ENCODE results near the gene LNPK.

GRCh38 chr2:175931805-175932204 lies 70.3 kb downstream of the LNPK start:
- TF ChIP-seq CTCF (conservative IDR thresholded peaks at IDR 0.05 in 1 of 2, IDR thresholded peaks at IDR 0.05 in 1 of 2; ENCODE audit: low read depth in 1 of 2, low read length in 2 of 2) (no peak), EZH2 (IDR thresholded peaks at IDR 0.05; ENCODE audit: low read length, missing control alignments) (no peak)
